NK-92 (cell line): ENCODE measurements around the gene EPN2.
"Not testable (repeated sequence)": the region's sequence is repeated elsewhere in the genome, so short reads cannot be mapped to it uniquely, and the experiment has no call there.

Experiments
- DNase-seq: peaks from one replicate; lab custom pipeline; 2025; ENCODE audit not compliant: unreplicated experiment; lab: John Stamatoyannopoulos, UW

EPN2 gene

DNA sequence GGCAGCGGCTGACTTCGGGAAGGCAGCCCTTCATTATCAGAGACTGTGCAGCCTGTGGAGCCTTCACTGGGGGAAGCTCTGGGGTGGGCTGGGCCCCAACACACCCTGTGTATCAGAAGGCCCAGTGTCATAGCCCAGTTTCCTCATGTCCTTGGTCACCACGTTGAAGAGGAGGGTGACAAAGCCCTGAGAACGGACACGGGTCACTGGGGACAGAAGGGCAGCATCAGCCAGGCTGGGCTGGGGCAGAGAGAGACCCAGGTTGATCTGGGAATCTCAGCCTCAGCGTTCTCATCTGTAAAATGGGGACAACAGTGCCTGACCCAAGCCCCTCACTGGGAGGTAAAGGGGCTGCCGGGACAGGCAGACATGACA, 106.1 kb downstream of the EPN2 start:
- DNase-seq = no peak

DNA sequence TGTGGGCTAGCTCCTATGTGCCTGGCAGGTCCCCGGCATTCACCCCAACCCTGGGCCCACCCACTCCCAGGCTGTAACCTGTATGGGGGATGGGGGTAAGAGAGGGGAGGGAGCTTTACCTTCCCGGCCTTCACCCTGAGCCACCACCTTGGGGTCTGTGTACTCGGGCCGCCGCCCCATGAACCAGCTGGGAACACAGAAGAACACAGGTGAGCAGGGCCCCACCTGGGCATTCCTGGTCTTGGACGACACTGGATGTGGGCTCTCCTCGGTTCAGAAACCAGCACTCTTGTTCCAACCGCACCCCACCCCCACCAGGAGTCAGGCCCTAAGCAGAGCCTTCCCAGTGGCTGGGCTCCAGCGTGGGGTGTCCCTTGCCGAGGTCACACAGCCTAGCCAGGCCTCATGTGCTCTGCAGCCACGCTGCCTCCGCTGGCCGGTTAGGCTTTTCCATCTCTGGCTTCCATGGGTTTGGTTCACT, 106.5 kb downstream of the EPN2 start:
- no peak for DNase-seq

DNA sequence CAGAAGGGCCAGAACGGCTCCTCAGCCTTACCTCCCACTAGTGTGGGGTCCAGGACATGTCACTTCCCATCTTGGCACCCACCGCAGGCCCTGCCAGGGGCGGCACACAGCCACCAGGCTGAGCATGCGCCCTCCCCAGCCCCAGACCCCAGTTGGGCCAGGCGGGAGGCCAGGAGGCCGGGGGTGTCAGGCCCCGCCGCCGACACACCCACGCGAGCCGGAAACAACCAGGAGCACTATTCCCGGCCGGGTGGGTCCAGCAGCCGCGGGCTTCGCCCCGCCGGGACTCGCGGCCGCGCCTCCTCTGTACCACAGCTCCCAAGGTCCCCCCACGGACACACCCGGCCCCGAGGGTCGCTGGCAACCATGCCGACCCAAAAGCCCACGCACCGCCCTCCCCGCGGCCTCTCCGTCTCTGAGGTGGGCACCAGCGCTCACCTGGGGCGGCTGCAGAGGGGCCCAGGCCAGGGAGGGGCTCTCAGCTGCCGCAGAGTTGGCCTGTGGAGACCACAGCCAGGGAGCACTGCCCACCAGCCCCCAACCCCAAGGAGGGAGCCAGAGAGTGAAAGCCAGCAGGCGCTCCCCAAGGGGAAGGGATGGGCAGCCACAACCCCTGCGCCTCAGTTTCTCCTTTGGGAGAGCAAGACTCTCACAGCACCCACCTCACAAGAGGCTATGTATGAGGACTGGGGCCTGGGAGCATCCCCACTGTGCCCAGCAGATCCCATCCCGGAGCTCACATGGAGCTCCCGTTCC, 107.3 kb downstream of the EPN2 start:
- DNase-seq = no peak

DNA sequence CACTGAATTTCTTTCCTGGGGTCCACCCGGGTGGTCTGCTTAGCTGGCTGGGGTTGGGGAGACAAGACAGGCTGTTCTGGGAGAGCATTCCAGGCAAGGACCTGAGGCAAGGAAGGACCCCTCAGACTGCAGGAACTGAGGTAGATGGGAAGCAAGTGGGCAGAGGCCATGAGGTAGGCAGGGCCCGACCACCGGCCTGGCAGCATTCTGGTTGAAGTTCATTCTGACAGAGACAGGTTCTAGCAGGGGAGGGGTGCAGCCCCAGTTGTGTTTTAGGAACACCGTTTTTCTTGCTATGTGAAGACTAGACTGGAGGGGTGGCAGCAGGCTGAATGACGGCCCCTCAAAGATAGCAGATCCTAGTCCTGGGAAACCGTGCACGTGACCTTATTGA, 107.9 kb downstream of the EPN2 start:
- no peak for DNase-seq

DNA sequence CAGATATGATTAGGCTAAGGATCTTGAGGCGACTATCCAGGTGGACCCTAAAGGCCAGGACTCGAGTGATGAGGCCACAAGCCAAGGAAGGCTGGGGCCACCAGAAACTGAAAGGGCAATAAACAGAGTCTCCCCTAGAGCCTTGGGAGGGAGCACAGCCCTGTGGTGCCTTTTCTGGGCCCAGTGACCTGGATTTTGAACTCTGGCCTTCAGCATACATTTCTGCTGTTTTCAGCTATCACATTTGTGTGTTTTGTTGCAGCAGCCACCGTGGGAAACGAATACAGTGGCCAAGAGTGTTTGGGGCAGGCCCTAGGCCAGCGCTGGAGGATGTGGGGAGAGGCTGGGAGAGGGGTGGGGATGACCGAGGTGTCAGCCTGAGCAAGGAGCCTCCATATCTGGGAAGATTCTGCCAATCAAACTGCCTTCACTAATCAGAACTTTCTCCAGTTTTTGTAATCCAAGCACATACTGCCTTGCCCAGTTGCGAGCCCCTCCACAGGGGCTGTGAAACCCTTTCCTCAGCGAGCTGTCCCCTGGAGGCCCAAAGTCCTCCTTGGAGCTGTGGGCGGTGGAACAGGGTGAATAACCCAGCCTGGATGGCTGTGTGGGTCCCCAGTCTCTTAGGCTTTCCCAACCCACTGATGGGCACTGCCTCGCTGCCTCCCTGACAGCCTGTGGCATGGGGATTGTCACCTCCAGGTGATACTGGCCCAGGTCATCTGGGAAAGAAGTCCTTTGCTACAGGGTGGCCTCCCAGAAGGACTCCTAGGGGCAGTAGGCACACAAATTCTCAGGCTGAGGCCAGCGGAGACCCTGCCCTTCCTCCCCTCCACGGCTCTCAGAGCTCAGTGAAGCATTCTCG, 108.6 kb downstream of the EPN2 start:
- DNase-seq = no peak

DNA sequence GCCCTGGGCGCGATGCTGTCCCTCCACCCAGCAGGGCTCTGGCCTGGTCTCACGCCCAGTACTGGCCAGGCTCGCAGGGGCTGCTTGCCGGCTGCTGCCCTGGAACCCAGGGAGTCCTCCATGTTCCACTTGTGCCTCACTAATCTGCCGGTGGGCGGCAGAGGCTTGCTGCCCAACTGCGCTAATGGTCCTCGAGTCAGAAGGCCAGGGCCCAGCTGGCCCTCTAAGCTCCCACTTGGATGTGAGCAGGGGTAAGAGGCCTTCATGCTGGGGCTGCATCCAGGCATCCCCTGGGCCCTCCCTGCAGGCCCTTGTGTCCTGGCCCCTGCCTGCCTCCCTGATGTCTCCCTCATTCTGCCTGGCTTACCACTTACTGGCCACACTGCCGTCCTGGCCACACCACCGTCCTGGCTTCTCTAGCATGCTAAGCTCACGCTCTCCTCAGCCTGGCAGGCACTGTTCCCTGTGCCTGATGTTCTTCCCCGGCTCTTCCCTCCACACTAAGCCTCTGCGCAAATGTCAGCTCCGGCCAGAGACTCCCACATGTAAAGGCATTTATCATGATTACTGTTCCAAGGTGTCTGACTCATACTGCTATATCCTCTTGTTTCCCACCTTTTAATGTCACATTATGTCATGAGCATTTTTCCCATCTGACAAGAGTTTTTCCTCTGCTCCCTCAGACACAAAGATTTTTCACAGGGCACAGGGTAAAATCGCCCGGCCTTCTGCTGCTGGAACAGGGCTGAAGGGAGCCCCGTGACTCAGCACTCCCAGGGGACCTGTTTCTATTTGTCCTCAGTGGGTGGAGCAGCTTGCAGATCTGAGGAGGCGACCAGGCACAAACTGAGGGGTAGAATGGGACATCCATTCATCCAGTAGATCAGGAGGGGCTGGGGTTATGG, 109.4 kb downstream of the EPN2 start:
- no peak for DNase-seq

DNA sequence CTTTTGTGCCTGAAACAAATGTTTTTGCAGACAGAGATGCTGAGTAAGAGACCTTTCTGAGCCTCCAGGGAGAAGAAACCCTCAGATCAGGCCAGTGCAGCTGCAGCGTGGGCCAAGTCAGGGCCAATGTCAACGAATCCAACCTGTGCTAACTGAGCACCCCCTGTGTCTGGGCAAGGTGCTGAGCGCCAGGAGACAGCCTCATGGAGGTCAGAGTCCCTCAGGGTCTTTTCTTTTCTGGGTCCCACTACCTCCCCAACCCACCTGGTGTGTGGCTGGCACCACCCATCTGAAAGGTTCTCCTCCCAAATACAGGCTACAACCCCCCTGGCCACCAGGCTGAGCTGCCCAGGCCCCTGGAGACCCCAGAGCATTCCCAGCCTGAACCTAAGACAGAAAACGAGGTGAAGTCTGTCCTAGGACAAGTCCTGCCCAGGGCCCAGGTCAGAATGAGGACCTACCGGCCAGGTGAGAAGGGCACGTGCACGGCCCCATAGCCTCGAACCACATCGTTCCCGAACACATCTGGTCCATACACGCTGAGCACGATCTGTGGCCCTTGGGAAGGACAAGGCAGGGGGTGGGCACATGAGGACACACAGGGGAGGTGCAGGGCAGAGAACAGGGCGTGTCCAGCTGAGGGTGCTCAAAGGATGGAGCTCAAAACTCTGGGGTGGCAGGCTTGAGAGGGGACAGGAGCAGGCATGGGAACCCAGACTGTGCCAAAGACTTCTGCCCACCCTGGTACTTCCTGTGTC, 110.3 kb downstream of the EPN2 start:
- DNase-seq = no peak

DNA sequence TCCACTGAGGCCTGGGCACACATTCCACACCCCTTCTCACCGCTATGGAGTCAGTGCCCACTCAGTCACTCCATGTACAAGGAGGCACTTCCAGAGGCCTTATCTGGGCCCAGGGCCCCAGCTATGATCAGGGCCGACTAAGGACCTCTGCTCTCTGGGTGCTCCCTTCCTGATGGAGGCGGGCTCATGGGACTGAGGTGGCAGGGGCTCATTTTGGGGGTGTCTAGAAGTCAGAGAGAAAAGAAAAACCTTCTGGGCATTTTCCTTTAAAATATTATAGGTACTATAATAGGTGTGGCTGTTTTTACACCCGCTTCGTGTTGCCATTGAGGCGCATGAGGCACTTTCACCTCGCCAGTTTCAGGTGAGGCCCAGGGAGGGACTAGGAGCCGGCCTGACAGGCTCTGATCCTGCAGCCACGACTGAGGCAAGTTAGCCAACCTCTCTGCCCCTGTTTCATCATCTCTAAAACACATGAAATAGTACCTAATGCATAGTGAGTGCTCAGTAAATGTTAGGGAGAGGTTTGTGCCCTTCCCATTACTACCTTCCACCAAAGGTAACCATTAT, 111.0 kb downstream of the EPN2 start:
- no peak for DNase-seq

DNA sequence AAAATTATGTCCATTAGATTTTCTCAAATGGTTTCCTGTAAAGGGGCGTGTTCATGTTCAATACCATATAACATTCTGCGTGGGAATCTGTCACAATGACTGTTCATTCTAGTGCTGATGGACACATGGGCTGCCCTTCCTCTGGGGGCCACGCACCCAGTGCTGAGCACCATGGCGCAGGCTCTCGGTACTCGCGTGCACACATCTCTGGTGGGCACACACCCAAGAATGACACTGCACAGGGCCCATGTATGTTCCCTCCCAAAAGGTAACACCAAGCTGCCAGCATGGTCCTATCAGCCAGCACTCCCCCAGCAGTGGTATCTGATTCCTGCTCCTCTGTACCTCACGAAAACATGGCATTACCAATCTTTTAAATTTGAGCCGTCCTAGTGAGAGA, 111.6 kb downstream of the EPN2 start:
- no peak for DNase-seq

DNA sequence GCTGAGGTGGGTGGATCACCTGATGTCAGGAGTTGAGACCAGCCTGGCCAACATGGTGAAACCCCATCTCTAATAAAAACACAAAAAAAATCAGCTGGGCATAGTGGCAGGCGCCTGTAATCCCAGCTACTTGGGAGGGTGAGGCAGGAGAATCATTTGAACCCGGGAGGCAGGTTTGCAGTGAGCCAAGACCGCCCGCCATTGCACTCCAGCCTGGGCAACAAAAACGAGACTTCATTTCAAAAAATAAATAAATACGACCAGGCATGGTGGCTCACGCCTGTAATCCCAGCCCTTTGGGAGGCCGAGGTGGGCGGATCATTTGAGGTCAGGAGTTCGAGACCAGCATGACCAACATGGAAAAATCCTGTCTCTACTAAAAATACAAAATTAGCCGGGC, 116.2 kb downstream of the EPN2 start:
- DNase-seq = not testable (repeated sequence)

DNA sequence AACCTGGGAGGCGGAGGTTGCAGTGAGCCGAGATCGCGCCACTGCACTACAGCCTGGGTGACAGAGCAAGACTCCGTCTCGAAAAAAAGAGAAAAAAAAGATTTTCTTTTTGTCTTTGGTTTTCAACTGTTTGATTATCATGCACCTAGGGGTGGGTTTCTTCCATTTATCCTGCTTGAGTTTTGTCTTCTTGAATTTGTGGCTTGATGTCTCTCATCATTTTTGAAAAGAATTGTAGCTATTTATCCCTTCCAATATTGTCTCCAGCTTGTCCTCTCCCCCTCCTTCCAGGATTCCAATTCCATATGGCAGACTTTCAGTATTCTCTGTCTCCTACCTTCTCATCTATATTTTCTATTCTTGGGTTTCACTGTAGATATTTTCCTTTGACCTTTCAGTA, 117.6 kb downstream of the EPN2 start:
- DNase-seq = no peak

DNA sequence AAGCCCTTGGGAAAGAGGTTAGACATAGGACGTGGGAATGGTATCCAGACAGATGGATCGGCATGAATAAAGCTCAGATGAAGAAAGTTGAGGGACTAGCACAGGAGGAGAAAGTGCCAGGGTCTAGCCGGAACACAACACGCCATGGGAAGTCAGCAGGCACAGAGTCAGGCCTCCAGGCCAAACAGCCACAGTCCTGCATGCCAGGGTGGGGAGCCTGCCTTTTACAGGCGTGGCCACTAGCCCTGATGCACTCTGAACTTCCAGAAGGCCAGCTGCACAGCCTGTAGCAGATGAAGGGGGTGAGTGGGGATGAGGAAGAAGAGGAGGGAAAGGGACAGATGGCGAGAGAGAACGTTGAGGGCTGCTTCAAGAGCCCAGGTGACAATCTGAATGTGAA, 120.2 kb downstream of the EPN2 start:
- DNase-seq = no peak

DNA sequence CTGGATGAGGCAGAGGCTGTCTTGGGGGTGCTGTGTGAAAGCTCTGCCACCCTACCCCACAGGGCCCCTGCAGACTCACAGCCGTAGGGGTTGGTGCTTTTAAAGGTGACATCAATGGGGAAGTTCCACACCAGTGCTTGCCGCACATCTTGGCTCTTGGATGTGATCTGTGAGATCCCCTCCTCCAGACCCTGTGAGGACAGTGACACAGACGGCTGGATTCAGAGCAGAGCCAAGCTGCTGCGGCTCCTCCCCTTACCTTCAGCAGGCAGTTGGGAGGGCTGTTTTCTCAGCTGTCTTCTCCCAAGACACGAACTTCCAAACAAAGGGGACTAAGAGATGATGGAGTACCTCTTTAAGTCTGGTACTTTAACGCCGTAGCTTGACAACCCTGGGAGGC, 120.6 kb downstream of the EPN2 start:
- no peak for DNase-seq

DNA sequence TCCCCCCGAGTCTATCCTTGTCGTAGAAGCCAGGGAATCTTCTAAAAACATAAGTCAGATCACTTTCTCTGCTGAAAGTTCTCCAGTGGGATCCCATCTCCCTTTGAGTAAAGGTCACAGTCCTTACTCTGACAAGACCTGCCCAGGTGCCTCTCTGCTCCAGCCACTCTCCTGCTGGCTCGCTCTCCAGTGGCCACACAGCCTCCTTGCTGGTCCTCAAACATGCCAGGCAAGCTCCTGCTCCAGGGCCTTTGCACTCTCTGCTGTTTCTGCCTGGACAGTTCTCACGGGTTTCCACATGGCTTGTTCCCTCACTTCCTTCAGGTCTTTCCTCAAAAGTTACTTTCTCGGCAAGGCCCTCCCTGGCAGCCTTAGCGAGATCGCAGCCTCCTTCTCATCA, 122.0 kb downstream of the EPN2 start:
- DNase-seq = no peak

DNA sequence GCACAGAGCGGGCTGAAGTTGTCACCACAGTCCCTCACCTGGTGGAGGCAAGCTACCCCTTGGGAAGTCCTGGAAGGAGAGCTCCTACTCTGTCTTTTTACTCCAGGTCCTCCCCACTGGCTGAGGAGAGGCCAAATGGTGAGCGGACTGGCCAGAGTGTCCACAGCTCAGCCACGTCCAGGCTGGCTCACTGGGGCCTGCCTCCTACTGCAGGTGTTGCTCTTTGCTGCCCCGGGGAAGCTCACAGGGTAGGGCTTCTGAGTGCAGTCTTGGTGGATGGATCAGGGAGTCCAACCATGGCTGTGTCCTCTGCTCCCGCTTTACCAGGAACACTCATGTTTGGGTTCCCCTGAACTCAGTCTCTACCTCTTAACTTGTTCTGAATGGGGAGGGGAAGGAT, 122.7 kb downstream of the EPN2 start:
- no peak for DNase-seq

DNA sequence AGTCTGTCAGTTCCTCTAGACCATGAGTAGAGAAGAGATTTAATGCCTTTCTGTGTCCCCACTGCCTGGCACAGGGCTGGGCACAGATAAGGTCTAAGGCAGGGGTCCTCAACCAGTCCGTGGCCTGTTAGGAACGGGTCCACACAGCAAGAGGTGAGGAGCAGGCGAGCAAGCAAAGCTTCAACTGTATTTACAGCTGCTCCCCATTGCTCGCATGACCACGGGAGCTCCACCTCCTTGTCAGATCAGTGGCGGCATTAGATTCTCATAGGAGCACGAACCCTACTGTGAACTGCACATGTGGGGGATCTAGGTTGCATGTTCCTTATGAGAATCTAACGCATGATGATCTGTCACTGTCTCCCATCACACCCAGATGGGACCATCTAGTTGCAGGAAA, 123.6 kb downstream of the EPN2 start:
- DNase-seq = no peak

DNA sequence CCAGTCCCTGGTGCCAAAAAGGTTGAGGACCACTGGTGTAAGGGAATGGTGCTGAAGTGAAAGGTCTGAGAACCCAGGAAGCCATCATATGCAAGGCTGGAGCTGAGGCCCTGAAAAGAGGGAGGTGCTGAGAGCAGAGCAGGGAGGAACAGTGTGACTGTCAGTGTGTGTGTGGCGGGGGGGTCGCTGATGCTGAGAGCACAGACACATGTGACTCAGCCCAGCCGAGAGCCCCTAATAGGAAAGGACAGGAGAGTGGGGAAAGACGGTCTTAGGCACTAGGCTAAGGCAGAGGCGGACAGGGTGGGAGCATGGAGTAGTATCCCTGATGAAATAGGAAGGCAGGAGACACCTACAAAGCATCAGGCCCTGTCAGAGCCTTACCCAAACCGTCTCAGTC, 124.2 kb downstream of the EPN2 start:
- DNase-seq = no peak

DNA sequence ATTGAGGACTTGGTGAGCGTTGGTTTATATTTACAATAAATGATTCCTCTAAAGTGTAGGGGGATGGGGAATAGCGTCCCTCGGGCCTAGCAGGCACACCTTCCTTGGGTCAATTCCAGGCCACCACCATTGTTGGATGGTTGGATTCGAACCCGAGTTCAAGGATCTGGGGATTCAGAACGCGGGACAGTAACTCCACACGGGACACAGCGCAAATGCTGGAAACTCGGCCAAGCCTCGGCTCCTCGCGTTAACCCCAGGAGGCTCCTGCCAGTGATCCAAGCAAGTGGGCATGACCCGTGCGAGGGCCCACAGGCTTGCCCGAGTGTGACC, 124.7 kb downstream of the EPN2 start:
- DNase-seq = no peak

DNA sequence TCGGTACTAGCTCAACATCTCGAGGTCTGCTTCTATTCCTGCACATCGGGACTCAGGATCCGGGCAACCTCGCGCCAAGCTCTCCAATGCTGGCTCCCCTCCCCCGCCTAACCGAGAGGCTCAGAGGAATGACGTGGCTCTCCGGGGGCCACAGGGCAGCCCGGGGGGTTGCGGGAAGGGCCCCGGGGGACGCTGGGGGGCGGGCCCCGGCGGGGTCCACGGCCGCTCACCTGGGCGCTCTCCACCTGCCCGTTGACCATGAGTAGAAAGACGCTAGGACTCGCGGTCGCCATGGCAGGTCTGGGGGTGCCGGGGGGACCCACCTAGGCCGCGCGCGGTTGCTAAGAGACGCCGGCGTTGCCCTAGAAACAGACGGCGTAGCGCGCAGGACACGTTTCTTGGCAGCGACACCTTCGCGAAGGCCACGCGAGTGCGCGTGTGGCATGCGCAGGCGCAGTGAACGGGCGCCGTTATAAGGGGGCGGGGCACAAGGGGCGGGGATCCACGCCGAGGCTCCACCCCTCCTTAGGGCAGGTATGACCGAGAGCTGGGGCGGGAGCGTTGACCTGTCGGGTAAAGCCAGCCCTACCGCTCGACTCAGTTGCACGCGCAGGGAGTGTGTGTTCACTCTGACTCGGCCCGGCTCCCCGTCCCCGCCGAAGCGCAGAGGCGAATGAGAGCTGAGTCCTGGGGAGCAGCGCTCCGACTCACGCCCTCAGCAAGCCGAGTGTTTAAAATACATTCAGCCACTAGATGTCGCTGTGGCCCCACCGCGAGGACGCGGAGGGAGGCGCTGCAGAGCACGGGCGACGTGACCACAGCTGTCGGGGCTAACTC, 125.3 kb downstream of the EPN2 start, which contains the start of gene B9D1:
Gene B9D1, minus strand, starts transcription at position 447 of the 837 bp plus-strand sequence. Its CDS starts 154 bp downstream, at position 293.
- DNase-seq = peak; percentile 43

DNA sequence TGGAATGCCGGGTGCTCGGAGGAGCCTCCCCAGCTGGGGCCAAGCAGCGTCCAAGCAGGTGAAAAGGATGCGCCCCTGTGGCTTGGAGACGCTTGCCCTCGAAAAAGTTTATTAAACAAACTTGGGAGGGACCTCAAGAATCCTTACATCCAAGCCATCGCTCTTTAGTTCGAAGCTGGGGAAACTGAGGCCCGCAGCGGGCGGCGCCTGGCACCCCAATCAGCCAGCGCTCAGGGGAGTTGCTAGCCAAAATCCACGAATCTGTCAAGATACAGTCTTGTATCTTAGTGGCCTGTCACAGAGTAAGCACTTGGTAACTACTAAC, 125.9 kb downstream of the EPN2 start:
- no peak for DNase-seq
